OCI-M2 (cell line): ENCODE data around the gene BAIAP2.

Experiments
- DNase-seq: peaks from one replicate; lab custom pipeline; 2025; ENCODE audit not compliant: unreplicated experiment; lab: John Stamatoyannopoulos, UW

BAIAP2 gene

GRCh38 chr17:81036197-81036941 lies 1.4 kb downstream of the BAIAP2 start:
- no peak for DNase-seq

DNA sequence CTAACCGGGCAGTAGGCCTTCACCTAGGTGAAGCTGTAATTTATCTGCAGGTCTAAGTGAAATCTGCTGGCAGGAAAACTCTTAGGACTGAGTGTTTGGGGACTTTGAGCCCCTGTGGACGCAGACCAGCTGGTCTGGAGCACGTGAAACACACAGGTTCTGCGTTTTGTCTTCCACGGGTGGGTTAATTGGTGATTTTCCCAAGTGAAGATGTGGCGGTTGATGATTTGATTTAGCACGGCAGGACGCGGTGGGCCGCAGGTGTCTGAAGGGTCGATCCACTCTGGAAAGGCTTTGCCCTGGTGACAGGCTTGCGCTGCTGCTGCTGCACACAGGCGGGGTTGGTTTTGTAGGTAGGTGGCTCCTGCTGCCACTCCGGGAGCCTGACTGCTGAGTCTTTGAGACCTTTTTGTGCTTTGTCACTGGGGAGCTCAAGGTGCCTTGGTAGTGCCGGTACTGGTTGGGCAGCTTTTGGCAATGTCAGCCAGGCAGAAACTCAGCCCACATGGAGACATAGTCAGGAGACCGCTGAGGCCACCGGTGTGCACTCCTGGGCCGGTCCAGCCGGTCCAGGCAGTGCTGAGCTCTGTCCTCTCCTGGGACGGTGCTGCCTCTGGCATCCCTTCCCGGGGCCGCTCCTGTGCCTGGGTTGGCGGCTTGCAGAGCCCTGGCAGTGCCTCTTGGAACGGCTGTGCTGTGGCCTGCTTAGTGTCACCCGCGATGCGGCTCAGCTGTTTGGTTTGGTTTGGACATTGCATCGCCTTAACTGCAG lies 2.3 kb downstream of the BAIAP2 start:
- no peak for DNase-seq

DNA sequence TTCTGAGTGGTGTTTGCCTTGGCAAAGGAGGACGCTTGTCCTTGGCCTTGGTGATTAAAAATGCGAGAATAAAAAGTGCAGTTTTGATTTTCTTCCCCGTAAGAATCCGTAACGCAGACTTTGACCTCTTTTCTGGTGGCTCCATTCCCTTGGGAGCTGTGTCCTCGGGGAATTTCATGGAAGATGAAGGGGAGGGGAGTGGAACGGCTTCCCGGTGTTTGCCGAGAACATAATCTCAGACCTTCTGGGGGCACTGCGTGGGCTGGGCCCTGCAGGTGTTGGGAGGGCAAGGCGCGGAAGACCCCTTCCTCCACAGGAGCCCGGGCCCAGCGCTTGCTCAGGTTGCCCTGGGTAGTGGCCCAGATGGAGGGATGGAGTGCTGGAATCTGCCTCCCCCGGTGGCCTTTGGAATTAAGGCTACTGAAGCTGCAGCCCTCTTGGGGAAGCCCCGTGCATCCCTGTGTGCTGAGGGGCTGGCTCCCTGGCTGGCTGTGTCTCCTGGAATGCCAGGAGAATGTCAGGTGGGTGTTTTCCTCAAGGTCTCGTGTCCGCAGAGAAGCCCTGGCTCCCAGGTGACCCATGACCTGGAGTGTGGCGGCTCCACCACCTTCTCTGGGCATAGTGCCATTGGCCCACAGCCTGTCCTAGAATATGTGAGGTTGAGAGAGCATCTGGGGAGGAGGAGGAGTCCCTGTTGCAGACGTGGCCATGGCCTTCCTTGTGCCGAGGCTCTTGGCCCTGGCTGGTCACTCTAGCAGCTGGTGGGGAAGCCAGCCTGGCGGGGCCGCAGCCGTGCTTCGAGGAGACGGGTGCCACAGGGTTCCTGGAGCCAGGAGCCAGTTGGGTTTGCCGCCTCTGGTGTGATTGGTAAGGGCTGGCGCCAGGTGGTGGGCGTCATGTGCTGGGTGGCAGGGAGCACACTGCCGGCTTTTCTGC lies 3.1 kb downstream of the BAIAP2 start:
- no peak for DNase-seq

GRCh38 chr17:81039096-81039495 lies 4.1 kb downstream of the BAIAP2 start:
- no peak for DNase-seq

GRCh38 chr17:81039854-81040758 lies 5.2 kb downstream of the BAIAP2 start:
- no peak for DNase-seq

DNA sequence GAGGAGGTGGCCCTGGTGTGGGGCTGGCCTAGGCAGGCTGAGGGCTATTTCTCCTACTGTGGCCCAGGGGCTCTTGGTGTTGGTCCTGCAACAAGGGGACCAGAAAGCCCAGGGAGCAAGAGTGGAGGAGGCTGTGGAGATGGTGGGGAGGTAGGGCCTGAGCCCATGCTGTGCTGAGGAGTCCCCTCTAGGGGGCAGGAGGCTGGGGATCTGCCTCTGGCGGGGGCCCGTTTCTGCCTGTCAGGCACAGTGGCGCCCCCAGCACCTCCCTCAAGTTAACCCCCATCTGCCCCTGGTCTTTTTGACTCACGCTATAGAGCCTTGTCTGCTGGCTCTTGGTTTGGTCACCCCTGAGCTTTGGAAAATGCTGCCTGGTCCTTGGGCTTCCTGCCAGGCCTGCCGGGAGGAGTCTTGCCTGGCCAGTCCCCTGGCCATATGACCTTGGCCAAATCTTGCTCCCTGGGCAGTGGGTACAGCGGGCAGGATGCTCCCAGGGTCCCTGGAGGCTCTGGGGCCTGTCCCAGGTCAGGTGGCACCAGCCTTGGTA lies 5.9 kb downstream of the BAIAP2 start:
- no peak for DNase-seq

- DNase-seq = no peak
Observed at GRCh38 chr17:81042606-81043005, 7.7 kb downstream of the BAIAP2 start.

- DNase-seq = no peak
Observed at GRCh38 chr17:81043319-81043724, 8.4 kb downstream of the BAIAP2 start.

DNA sequence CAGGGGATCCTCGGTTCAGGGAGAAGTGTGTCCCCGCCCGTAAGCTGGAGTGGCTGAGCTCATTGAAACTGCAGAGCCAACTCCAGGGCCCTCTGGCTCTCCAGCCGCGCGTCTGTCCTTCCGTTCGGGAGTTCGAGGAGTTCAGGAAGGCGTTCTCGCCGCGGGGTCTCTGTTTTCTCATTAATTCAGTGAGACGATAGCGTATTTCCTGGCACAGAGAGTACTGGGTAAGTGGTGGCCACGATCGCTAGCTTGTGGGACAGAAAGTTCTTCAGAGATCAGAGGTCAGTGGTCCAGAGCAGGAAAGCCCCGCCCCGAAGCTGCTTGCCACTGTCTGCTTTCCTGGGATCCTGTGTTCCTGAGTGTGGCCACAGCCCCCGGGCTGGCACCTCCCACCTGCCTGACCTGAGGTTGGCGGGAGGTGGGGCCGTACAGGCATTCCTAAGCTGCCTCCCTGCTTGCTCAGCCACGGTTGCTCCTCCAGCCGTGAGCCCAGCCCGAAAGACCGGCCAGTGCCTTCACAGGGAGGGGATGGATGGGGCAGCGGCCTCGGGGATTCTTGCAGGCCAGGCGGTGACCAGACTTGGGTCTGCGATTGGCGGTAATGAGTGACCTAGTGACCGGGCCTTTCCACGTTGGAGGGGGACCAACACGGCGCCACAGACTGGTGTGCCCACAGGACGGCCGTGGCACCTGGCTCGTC lies 8.9 kb downstream of the BAIAP2 start:
- no peak for DNase-seq

GRCh38 chr17:81044428-81044763 lies 9.4 kb downstream of the BAIAP2 start:
- no peak for DNase-seq

DNA sequence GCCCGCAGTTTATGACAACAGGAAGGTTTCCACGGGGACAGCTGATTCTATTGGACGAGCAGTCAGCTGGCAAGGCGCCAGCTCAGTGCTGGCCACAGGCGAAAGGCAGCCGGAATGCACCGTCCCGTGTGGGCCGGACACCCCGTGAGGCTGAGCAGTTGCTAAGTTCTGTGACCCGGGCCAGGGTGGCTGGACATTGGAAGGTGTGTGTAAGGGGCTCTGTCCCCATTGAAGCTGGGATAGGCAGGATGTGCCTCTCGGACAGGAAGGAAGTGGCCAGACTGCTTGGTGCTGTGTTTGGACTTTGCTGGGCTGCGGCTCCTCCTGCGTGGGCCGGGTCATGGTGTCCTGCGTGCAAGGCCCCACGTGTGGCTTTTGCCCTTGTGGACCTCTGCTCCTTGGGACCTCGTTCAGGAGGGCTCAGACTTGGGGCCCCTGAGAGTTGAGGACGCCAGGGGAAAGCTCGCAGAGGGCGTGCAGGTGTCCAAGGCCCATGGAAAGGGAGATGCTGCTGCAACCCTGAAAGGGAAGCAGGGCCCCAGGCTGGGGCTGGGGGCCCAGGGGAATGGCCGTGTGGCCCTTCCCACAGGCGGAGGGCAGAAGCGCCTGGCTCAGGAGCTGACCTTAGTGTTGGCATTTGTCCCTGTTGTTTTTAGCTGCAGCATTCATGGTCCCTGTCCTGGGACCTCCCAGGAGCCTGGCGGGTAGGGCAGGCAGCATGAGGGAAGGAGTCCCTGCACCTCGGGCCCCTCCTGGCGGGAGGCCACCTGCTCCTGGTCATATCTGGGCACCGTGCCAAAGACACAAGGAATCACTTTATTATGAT lies 10.0 kb downstream of the BAIAP2 start:
- DNase-seq = no peak

DNA sequence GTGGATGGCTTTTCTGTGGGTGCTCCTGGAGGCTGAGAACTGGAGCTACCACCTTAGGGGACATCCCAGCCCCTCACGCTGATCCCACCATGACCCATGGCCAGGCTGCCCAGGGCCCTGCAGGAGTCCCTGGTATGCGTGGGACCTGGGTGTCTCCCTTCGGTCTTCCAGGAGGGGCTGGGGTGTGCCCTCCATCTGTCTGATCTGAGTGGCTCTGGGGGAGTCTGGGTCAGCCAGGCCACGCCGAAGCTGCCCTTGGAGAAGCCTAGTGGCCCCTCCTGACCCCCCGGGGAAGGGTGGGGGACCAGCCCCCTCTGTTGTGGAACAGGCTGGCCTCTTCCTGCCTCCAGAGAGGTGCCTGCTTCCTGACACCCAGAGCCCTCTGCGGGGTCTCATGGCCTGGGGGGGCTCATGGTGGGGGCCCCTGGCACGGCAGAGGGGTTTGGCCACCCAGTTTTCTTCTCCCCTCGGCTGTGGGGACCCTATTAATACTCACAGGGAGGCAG lies 10.7 kb downstream of the BAIAP2 start:
- DNase-seq = no peak

DNA sequence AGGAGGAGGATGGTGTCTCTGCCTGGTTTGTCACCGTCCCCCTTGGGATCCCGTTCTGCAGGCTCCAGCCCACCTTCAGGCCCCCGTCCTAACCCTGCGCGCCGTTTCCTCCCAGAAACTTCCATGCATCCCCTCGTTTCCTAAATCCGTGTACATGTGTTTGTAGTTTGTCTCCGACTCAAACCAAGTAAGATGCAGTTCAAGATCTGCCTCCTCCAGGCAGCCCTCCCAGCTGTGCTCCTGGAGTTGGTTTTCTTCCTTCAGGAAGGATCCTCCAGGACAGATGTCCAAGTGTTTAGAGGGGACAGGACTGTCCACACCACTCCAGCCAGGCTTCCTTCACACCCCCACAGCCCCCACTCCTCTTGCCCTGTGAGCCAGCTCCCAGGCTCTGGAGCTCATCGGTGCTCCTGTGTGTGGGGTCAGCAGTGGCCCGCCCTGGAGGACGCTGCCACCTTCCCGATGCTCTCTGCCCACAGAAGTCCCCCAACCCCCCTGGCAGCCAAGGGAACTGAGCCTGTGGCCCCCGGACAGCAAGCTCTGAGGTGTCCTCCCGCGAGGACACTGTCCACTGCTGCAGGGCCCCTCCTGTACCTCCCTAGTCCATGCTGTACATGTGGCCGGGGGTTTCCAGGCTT lies 11.3 kb downstream of the BAIAP2 start:
- no peak for DNase-seq

DNA sequence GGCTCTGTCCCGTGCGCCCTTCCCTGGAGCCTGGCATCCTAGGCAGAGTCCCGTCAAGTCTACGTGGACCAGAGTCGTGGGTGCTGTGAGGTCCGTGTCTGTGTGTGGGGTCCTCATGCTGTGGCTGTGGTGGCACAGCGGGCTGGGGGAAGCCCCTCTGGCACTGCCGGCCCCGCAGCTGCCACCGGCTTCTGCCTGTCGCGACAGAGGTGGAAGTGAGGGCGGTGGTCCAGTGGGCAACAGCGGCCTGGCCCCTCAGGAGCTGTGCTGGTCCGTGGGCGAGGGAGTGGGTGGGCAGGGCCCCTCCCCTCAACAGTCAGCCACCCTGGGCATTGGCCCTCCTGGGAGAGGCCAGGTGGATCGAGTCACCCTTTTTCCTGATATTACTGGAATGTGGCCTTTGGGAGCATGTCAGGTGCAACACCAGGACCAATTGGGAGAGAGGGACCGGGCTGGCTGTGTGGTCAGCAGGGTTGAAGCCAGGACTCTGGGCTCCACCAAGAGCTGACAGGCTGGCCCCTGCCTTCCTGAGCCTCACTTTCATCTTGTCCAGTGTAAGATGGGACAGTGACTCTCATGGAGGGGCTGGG lies 11.9 kb downstream of the BAIAP2 start:
- DNase-seq = no peak

GRCh38 chr17:81048827-81049371 lies 13.9 kb downstream of the BAIAP2 start:
- no peak for DNase-seq

- DNase-seq = no peak
Observed at GRCh38 chr17:81049372-81049911, 14.5 kb downstream of the BAIAP2 start.

GRCh38 chr17:81049973-81050551 lies 15.1 kb downstream of the BAIAP2 start:
- DNase-seq = no peak
